WTC11 (cell line): ENCODE results near the gene TNFAIP8L3. TPM values are rescaled to one million over a fixed set of nuclear protein-coding genes. Genes with fewer than 3 reads are reported as not detected.

ENCODE experiments used
- ATAC-seq: fragments of 200-7000 bp; cut with Tn5 transposase; 2 replicates; pipeline ENCODE4 v1.10.0; 2021; ENCODE audit warnings: mild to moderate bottlenecking, moderate library complexity
- CTCF ChIA-PET: fragments of 300-600 bp; sonication (Branson Sonifier 250); formaldehyde crosslinking; loops from one replicate; lab custom pipeline; 2021; ENCODE audit warnings: antibody characterized with exemption; lab: Charles Lee
- POLR2A ChIA-PET: fragments of 350-600 bp; sonication (Branson Sonifier 250); formaldehyde crosslinking; loops from one replicate; lab custom pipeline; 2021; ENCODE audit warnings: antibody characterized with exemption; lab: Charles Lee
- DNase-seq: peaks from one replicate; pipeline ENCODE4 v3.0.0; 2021; ENCODE audit warnings: low spot score
- H3K27ac Mint-ChIP-seq: 2 replicates; pipeline ENCODE4 v1.8.0; 2021; ENCODE audit warnings: mixed read lengths
- H3K27me3 Mint-ChIP-seq: 2 replicates; pipeline ENCODE4 v1.8.0; 2021; ENCODE audit warnings: low read depth, mild to moderate bottlenecking, moderate library complexity, mixed read lengths
- H3K36me3 Mint-ChIP-seq: 2 replicates; pipeline ENCODE4 v1.8.0; 2021; ENCODE audit warnings: mixed read lengths
- H3K4me1 Mint-ChIP-seq: 2 replicates; pipeline ENCODE4 v1.8.0; 2022; ENCODE audit warnings: mixed read lengths
- H3K4me3 Mint-ChIP-seq: 2 replicates; pipeline ENCODE4 v1.8.0; 2021; ENCODE audit warnings: mild to moderate bottlenecking, moderate library complexity, mixed read lengths
- H3K9me3 Mint-ChIP-seq: 2 replicates; pipeline ENCODE4 v1.8.0; 2021; ENCODE audit warnings: mixed read lengths
- ESRRA ChIP-seq: sonication (generic); formaldehyde crosslinking; IDR thresholded peaks from 2 replicates; pipeline ENCODE4 v1.8.1; 2022; ENCODE audit warnings: mild to moderate bottlenecking, missing genetic modification reagents, borderline replicate concordance
- FOXK1 ChIP-seq: sonication (generic); formaldehyde crosslinking; IDR thresholded peaks from 2 replicates; pipeline ENCODE4 v1.8.0; 2022; ENCODE audit warnings: mild to moderate bottlenecking, moderate library complexity, missing genetic modification reagents
- GRHL2 ChIP-seq: fragments of 250-450 bp; sonication (Bioruptor Pico); IDR thresholded peaks from 2 replicates; pipeline ENCODE4 v1.8.0; 2022; ENCODE audit warnings: mild to moderate bottlenecking, moderate library complexity; ENCODE audit not compliant: insufficient replicate concordance, severe bottlenecking
- HMGA2 ChIP-seq: fragments of 250-450 bp; sonication (Bioruptor Pico); IDR thresholded peaks from 2 replicates; pipeline ENCODE4 v1.4.0; 2021; ENCODE audit warnings: mild to moderate bottlenecking, moderate library complexity
- NR3C1 ChIP-seq: sonication (generic); formaldehyde crosslinking; conservative IDR thresholded peaks from 2 replicates; pipeline ENCODE4 v1.8.1; 2023; ENCODE audit warnings: low read depth, mild to moderate bottlenecking, missing genetic modification reagents
- RORB ChIP-seq: fragments of 250-450 bp; sonication (Bioruptor Pico); IDR thresholded peaks from 2 replicates; pipeline ENCODE4 v1.9.0; 2021; ENCODE audit warnings: mild to moderate bottlenecking
- SP1 ChIP-seq: sonication (generic); formaldehyde crosslinking; conservative IDR thresholded peaks from 2 replicates; pipeline ENCODE4 v1.8.1; 2022; ENCODE audit warnings: missing genetic modification reagents
- ZBTB21 ChIP-seq: sonication (generic); formaldehyde crosslinking; IDR thresholded peaks from 2 replicates; pipeline ENCODE4 v1.8.1; 2023; ENCODE audit warnings: mild to moderate bottlenecking, missing genetic modification reagents, borderline replicate concordance
- ZNF138 ChIP-seq: sonication (generic); formaldehyde crosslinking; conservative IDR thresholded peaks from 2 replicates; pipeline ENCODE4 v1.8.1; 2022; ENCODE audit warnings: mild to moderate bottlenecking, moderate library complexity, missing genetic modification reagents
- ZNF219 ChIP-seq: sonication (generic); formaldehyde crosslinking; IDR thresholded peaks from 2 replicates; pipeline ENCODE4 v1.8.0; 2023; ENCODE audit warnings: missing genetic modification reagents, mild to moderate bottlenecking, borderline replicate concordance
- ZNF396 ChIP-seq: fragments of 250-450 bp; sonication (Bioruptor Pico); IDR thresholded peaks from 2 replicates; pipeline ENCODE4 v1.8.0; 2021; ENCODE audit warnings: mild to moderate bottlenecking, moderate library complexity, borderline replicate concordance
- ZNF671 ChIP-seq: fragments of 250-450 bp; sonication (Bioruptor Pico); IDR thresholded peaks from 2 replicates; pipeline ENCODE4 v1.8.0; 2021; ENCODE audit warnings: mild to moderate bottlenecking
- total RNA-seq: library from RNA; stranded (reverse); gene quantifications from 3 replicates; pipeline ENCODE4 v1.2.3, GENCODE V29; 2021
- TF ChIP-seq, protein P1 (sequence below): fragments of 250-450 bp; sonication (Bioruptor Pico); IDR thresholded peaks from 2 replicates; pipeline ENCODE4 v1.9.0; 2021; ENCODE audit warnings: mild to moderate bottlenecking
- TF ChIP-seq, protein P2 (sequence below): sonication (generic); formaldehyde crosslinking; IDR thresholded peaks from 2 replicates; pipeline ENCODE4 v1.8.1; 2022; ENCODE audit warnings: mild to moderate bottlenecking, moderate library complexity, missing genetic modification reagents
- TF ChIP-seq, protein P3 (sequence below): sonication (generic); formaldehyde crosslinking; IDR thresholded peaks from 2 replicates; pipeline ENCODE4 v1.8.1; 2023; ENCODE audit warnings: mild to moderate bottlenecking, missing genetic modification reagents, moderate library complexity
- TF ChIP-seq, protein P4 (sequence below): sonication (generic); formaldehyde crosslinking; IDR thresholded peaks from 2 replicates; pipeline ENCODE4 v1.8.0; 2022; ENCODE audit warnings: mild to moderate bottlenecking, missing genetic modification reagents
- TF ChIP-seq, protein P5 (sequence below): fragments of 250-450 bp; sonication (Bioruptor Pico); IDR thresholded peaks from 2 replicates; pipeline ENCODE4 v1.9.0; 2021; ENCODE audit warnings: mild to moderate bottlenecking, borderline replicate concordance

The TNFAIP8L3 gene
- total RNA-seq, 1 experiment from 2014 or later, result 0.39 TPM

DNA sequence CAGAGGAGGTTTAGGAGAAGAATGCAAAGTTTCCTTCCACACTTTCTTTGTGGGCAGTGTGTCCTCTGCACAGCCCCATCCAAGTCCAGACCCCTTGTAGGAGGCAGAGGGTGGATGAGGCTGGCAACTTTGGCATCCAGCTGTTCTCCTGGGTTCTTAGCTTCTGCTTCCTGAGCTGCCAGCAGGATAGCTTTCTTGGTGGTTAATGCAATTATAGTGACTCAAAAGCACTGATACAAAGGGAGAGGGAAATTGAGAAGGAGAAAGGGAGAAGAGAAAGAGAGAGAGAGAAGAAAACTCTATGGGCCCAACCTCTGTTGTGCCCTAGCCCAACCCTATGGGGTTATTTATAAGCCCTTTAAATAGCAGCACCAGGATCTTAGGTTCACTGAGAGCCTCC, 4.5 kb upstream of the TNFAIP8L3 start (continued):
- TF ChIP-seq, protein P1, sequence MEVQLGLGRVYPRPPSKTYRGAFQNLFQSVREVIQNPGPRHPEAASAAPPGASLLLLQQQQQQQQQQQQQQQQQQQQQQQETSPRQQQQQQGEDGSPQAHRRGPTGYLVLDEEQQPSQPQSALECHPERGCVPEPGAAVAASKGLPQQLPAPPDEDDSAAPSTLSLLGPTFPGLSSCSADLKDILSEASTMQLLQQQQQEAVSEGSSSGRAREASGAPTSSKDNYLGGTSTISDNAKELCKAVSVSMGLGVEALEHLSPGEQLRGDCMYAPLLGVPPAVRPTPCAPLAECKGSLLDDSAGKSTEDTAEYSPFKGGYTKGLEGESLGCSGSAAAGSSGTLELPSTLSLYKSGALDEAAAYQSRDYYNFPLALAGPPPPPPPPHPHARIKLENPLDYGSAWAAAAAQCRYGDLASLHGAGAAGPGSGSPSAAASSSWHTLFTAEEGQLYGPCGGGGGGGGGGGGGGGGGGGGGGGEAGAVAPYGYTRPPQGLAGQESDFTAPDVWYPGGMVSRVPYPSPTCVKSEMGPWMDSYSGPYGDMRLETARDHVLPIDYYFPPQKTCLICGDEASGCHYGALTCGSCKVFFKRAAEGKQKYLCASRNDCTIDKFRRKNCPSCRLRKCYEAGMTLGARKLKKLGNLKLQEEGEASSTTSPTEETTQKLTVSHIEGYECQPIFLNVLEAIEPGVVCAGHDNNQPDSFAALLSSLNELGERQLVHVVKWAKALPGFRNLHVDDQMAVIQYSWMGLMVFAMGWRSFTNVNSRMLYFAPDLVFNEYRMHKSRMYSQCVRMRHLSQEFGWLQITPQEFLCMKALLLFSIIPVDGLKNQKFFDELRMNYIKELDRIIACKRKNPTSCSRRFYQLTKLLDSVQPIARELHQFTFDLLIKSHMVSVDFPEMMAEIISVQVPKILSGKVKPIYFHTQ (CRISPR knock-in tag), result no peak
- TF ChIP-seq, protein P2, sequence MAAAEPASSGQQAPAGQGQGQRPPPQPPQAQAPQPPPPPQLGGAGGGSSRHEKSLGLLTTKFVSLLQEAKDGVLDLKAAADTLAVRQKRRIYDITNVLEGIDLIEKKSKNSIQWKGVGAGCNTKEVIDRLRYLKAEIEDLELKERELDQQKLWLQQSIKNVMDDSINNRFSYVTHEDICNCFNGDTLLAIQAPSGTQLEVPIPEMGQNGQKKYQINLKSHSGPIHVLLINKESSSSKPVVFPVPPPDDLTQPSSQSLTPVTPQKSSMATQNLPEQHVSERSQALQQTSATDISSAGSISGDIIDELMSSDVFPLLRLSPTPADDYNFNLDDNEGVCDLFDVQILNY (CRISPR knock-in tag), result no peak
- TF ChIP-seq ZNF219 (CRISPR knock-in tag) (no peak), ZNF396 (CRISPR knock-in tag) (no peak)

DNA sequence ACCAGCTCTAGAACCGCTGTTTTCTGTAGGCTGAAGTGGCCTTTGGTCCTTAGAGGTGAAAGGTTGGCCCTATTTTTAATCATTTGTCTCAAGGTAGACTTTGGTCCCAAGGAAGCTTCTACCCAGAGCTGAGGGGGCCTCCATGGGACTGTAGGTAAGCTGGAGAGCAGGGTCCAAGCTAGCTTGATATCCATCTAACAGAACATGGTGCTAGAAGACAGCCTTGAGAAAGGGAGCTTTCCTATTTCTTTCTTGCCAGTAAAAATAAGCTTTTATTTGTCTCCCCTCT, 3.6 kb upstream of the TNFAIP8L3 start:
- TF ChIP-seq NR3C1 (CRISPR knock-in tag), result no peak
- TF ChIP-seq, protein P3, sequence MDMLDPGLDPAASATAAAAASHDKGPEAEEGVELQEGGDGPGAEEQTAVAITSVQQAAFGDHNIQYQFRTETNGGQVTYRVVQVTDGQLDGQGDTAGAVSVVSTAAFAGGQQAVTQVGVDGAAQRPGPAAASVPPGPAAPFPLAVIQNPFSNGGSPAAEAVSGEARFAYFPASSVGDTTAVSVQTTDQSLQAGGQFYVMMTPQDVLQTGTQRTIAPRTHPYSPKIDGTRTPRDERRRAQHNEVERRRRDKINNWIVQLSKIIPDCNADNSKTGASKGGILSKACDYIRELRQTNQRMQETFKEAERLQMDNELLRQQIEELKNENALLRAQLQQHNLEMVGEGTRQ (CRISPR knock-in tag), result no peak
- TF ChIP-seq, protein P4, sequence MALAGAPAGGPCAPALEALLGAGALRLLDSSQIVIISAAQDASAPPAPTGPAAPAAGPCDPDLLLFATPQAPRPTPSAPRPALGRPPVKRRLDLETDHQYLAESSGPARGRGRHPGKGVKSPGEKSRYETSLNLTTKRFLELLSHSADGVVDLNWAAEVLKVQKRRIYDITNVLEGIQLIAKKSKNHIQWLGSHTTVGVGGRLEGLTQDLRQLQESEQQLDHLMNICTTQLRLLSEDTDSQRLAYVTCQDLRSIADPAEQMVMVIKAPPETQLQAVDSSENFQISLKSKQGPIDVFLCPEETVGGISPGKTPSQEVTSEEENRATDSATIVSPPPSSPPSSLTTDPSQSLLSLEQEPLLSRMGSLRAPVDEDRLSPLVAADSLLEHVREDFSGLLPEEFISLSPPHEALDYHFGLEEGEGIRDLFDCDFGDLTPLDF (CRISPR knock-in tag), result no peak
- TF ChIP-seq ESRRA (CRISPR knock-in tag), result no peak
- no peak for TF ChIP-seq ZBTB21 (CRISPR knock-in tag)
- no peak for TF ChIP-seq GRHL2 (CRISPR knock-in tag)
- TF ChIP-seq RORB (CRISPR knock-in tag), result no peak
- TF ChIP-seq FOXK1 (CRISPR knock-in tag), result no peak
- TF ChIP-seq ZNF671 (CRISPR knock-in tag), result no peak
- no peak for TF ChIP-seq ZNF138 (CRISPR knock-in tag)
- TF ChIP-seq HMGA2, result no peak
- no peak for TF ChIP-seq SP1 (CRISPR knock-in tag)
- TF ChIP-seq, protein P5, sequence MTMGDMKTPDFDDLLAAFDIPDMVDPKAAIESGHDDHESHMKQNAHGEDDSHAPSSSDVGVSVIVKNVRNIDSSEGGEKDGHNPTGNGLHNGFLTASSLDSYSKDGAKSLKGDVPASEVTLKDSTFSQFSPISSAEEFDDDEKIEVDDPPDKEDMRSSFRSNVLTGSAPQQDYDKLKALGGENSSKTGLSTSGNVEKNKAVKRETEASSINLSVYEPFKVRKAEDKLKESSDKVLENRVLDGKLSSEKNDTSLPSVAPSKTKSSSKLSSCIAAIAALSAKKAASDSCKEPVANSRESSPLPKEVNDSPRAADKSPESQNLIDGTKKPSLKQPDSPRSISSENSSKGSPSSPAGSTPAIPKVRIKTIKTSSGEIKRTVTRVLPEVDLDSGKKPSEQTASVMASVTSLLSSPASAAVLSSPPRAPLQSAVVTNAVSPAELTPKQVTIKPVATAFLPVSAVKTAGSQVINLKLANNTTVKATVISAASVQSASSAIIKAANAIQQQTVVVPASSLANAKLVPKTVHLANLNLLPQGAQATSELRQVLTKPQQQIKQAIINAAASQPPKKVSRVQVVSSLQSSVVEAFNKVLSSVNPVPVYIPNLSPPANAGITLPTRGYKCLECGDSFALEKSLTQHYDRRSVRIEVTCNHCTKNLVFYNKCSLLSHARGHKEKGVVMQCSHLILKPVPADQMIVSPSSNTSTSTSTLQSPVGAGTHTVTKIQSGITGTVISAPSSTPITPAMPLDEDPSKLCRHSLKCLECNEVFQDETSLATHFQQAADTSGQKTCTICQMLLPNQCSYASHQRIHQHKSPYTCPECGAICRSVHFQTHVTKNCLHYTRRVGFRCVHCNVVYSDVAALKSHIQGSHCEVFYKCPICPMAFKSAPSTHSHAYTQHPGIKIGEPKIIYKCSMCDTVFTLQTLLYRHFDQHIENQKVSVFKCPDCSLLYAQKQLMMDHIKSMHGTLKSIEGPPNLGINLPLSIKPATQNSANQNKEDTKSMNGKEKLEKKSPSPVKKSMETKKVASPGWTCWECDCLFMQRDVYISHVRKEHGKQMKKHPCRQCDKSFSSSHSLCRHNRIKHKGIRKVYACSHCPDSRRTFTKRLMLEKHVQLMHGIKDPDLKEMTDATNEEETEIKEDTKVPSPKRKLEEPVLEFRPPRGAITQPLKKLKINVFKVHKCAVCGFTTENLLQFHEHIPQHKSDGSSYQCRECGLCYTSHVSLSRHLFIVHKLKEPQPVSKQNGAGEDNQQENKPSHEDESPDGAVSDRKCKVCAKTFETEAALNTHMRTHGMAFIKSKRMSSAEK (CRISPR knock-in tag), result no peak
- TF ChIP-seq, all 79 proteins: peak for 0
- no peak for DNase-seq
- CTCF ChIA-PET, result interaction anchor here (2.0 kb wide), 1 partner anchor 35 kb away, joined by 9 read pairs; no protein-coding TSS in a partner anchor
- no peak overlapping the region for H3K27ac Mint-ChIP-seq
- H3K27me3 Mint-ChIP-seq, result peaks cover 47% of the 10 kb centered on the region
- no peak overlapping the region for H3K4me3 Mint-ChIP-seq
- POLR2A ChIA-PET, result no interaction called here
- ATAC-seq, result no peak
- 0 out of 2 replicates have a peak, but pooled peaks cover 3% of the 10 kb centered on the region for H3K4me1 Mint-ChIP-seq
- H3K36me3 Mint-ChIP-seq, result no peaks in the 10 kb centered on the region
- no peaks in the 10 kb centered on the region for H3K9me3 Mint-ChIP-seq
